ENCODE measurements around the gene DCBLD2. TPM values are rescaled to one million over a fixed set of nuclear protein-coding genes. Genes with fewer than 3 reads are reported as not detected.

Gene DCBLD2
- total and polyA plus RNA-seq, 2 of the 4 experiments (the other 2 are of a cell fraction) = 121 to 196 TPM

DNA sequence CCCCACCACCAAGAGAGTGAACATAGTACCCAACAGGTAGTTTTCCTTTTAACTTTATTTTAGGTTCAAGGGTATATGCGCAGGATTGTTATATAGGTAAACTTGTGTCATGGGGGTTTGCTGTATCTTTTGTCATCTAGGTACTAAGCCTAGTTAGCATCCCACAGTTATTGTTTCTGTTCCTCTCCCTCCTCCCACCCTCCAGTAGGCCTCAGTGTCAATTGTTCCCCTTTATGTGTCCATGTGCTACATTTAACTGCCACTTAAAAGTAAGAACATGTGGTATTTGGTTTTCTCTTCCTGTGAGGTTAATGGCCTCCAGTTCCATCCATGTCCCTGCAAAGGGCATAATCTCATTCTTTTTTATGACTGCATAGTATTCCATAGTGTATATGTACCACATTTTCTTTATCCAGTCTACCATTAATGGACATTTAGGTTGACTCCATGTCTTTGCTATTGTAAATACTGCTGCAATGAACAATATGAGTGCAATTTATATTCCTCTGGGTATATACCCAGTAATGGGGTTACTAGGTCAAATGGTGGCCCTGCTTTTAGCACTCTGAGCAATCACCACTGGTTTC, 72.2 kb downstream of the DCBLD2 start:
- intact Hi-C loops (cut with micrococcal nuclease) (no loop called here), in situ Hi-C loops (cut with MboI; ENCODE audit: low sequenced_read_pairs) (no loop called here), dilution Hi-C loops (cut with HindIII; ENCODE audit: low sequenced_read_pairs, unreplicated experiment) (no loop called here)
- no peak for DNase-seq
- no peak for TF ChIP-seq RCOR1 (IDR thresholded peaks at IDR 0.05; ENCODE audit: insufficient replicate concordance, low read length)
- TF ChIP-seq MAZ (IDR thresholded peaks at IDR 0.05; ENCODE audit: borderline replicate concordance, low read depth, low read length) = no peak
- no peak for TF ChIP-seq MXI1 (IDR thresholded peaks at IDR 0.05; ENCODE audit: borderline replicate concordance, low read depth, low read length)
- no peak for TF ChIP-seq RFX5 (IDR thresholded peaks at IDR 0.05; ENCODE audit: low read depth, low read length)
- TF ChIP-seq POLR2A (IDR thresholded peaks at IDR 0.05; ENCODE audit: low read depth, low read length) = no peak
- TF ChIP-seq RAD21 (IDR thresholded peaks at IDR 0.05; ENCODE audit: low read length) = no peak
- no peak for TF ChIP-seq CHD1 (IDR thresholded peaks at IDR 0.05; ENCODE audit: low read depth, low read length)
- TF ChIP-seq, protein P1, sequence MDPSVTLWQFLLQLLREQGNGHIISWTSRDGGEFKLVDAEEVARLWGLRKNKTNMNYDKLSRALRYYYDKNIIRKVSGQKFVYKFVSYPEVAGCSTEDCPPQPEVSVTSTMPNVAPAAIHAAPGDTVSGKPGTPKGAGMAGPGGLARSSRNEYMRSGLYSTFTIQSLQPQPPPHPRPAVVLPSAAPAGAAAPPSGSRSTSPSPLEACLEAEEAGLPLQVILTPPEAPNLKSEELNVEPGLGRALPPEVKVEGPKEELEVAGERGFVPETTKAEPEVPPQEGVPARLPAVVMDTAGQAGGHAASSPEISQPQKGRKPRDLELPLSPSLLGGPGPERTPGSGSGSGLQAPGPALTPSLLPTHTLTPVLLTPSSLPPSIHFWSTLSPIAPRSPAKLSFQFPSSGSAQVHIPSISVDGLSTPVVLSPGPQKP (IDR thresholded peaks at IDR 0.05; ENCODE audit: borderline replicate concordance, low read depth, low read length) = no peak
- no peak for TF ChIP-seq NFE2L2 (IDR thresholded peaks at IDR 0.05; ENCODE audit: low read depth, low read length)
- TF ChIP-seq, protein P2, sequence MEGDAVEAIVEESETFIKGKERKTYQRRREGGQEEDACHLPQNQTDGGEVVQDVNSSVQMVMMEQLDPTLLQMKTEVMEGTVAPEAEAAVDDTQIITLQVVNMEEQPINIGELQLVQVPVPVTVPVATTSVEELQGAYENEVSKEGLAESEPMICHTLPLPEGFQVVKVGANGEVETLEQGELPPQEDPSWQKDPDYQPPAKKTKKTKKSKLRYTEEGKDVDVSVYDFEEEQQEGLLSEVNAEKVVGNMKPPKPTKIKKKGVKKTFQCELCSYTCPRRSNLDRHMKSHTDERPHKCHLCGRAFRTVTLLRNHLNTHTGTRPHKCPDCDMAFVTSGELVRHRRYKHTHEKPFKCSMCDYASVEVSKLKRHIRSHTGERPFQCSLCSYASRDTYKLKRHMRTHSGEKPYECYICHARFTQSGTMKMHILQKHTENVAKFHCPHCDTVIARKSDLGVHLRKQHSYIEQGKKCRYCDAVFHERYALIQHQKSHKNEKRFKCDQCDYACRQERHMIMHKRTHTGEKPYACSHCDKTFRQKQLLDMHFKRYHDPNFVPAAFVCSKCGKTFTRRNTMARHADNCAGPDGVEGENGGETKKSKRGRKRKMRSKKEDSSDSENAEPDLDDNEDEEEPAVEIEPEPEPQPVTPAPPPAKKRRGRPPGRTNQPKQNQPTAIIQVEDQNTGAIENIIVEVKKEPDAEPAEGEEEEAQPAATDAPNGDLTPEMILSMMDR (conservative IDR thresholded peaks at IDR 0.05; ENCODE audit: low read depth, low read length) = no peak
- TF ChIP-seq MAFK (IDR thresholded peaks at IDR 0.05; ENCODE audit: low read depth, low read length) = no peak
- no peak for TF ChIP-seq FOS (IDR thresholded peaks at IDR 0.05; ENCODE audit: low read depth, low read length)
- no peak for TF ChIP-seq SMC3 (IDR thresholded peaks at IDR 0.05; ENCODE audit: low read depth, low read length)
- TF ChIP-seq BHLHE40 (IDR thresholded peaks at IDR 0.05; ENCODE audit: low read depth, low read length) = no peak
- TF ChIP-seq CEBPB (IDR thresholded peaks at IDR 0.05; ENCODE audit: low read depth, low read length) = no peak
- TF ChIP-seq, protein P3, sequence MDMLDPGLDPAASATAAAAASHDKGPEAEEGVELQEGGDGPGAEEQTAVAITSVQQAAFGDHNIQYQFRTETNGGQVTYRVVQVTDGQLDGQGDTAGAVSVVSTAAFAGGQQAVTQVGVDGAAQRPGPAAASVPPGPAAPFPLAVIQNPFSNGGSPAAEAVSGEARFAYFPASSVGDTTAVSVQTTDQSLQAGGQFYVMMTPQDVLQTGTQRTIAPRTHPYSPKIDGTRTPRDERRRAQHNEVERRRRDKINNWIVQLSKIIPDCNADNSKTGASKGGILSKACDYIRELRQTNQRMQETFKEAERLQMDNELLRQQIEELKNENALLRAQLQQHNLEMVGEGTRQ (IDR thresholded peaks at IDR 0.05; ENCODE audit: low read depth, low read length) = no peak
- peaks cover 2% of the 10 kb centered on the region; the same call in 1 of the 2 replicates for H3K9me3 ChIP-seq (ENCODE audit: control insufficient read depth, insufficient read depth, low read length)
- no peak overlapping the region for H2BK15ac ChIP-seq (ENCODE audit: low read depth, low read length)
- WGBS, 2 experiments (ENCODE audit: extremely low coverage in 2 of 2, insufficient read length in 1 of 2) = no CpG with 5 or more reads among the region's 1 CpG
- H3K9me1 ChIP-seq (ENCODE audit: insufficient read depth, low read length) = no peaks in the 10 kb centered on the region; the same call in 1 of the 2 replicates
- H4K5ac ChIP-seq (ENCODE audit: low read depth, low read length) = no peak overlapping the region
- peaks cover 7% of the 10 kb centered on the region for H3K36me3 ChIP-seq (ENCODE audit: control insufficient read depth, insufficient read depth, low read length)
- H2AK5ac ChIP-seq (ENCODE audit: low read depth, low read length) = no peak overlapping the region
- ChIA-PET POLR2A (ENCODE audit: unreplicated experiment) (no interaction called here), CTCF (interaction anchor here (0.7 kb wide), 1 partner anchor 11 kb away, joined by 3 read pairs; no protein-coding TSS in a partner anchor)
- H4K91ac ChIP-seq (ENCODE audit: insufficient read depth, low read depth, low read length) = no peak overlapping the region
- H2BK120ac ChIP-seq (ENCODE audit: low read depth, low read length) = no peak overlapping the region
- H3K4me2 ChIP-seq (ENCODE audit: low read depth, low read length) = no peak overlapping the region
- no peak overlapping the region for H2BK20ac ChIP-seq (ENCODE audit: low read depth, low read length)
- no peak overlapping the region for H2AK9ac ChIP-seq (replicated peaks; ENCODE audit: low read depth, low read length, poor library complexity)
- H2AFZ ChIP-seq (replicated peaks; ENCODE audit: low read length, poor library complexity) = no peak overlapping the region
- no TSS peak for BruUV-seq (replicated peaks)
- H3K4ac ChIP-seq (ENCODE audit: low read depth, low read length) = no peak overlapping the region
- no peak overlapping the region for H3K14ac ChIP-seq (replicated peaks; ENCODE audit: low read depth, low read length)
- H4K20me1 ChIP-seq (ENCODE audit: insufficient read depth, low read length) = peaks cover 3% of the 10 kb centered on the region; the same call in 1 of the 2 replicates
- H3K4me3 ChIP-seq (ENCODE audit: insufficient read depth, low read depth, low read length) = no peak overlapping the region
- no peak overlapping the region for H3K27ac ChIP-seq (ENCODE audit: insufficient read depth, low read length)
- no peak overlapping the region for H3K23ac ChIP-seq (ENCODE audit: low read depth, low read length)
- peaks cover 2% of the 10 kb centered on the region; the same call in 1 of the 2 replicates for H3K4me1 ChIP-seq (ENCODE audit: control insufficient read depth, insufficient read depth, low read length)
- ATAC-seq (ENCODE audit: low read depth) = no peak
- H3K56ac ChIP-seq (ENCODE audit: extremely low read depth, insufficient read depth, low read length) = no peak overlapping the region
- no peaks in the 10 kb centered on the region for H3K27me3 ChIP-seq (ENCODE audit: control insufficient read depth, insufficient read depth, low read length)
- no peak overlapping the region for H3K18ac ChIP-seq (ENCODE audit: low read depth, low read length)
- no peak overlapping the region for H2BK5ac ChIP-seq (ENCODE audit: low read depth, low read length, poor library complexity, severe bottlenecking)
- H3K9ac ChIP-seq (ENCODE audit: low read depth, low read length) = no peak overlapping the region
- no peak overlapping the region for H4K8ac ChIP-seq (ENCODE audit: low read depth in 2 of 2, low read length in 2 of 2)
- H3K79me1 ChIP-seq (ENCODE audit: low read depth in 1 of 2, low read length in 2 of 2) = peaks cover 12 to 40% of the 10 kb centered on the region in 2 experiments; a peak in 3 of 4 replicates
